Esophagus muscularis mucosa (tissue), 4 donors: ENCODE measurements around the gene AGXT2. TPM values are rescaled to one million over a fixed set of nuclear protein-coding genes. Genes with fewer than 3 reads are reported as not detected.

Source experiments
- DNase-seq: peaks from one replicate; pipeline ENCODE4 v3.0.0-alpha.2; 2017; ENCODE audit errors: extremely low spot score
- H3K27ac ChIP-seq, 4 donors: fragments of 200-600 bp; sonication (generic); replicated peaks in 1 of 4; 1 replicate in 3 of 4; 2 replicates in 1 of 4; pipeline ENCODE4 v1.5.1; 2016 to 2019; ENCODE audit warnings: mild to moderate bottlenecking in 1 of 4
- H3K27me3 ChIP-seq, 4 donors: fragments of 200-600 bp; sonication (generic); one replicate each; pipeline versions ENCODE4 v1.5.1 to v1.6.0; 2016 to 2019
- H3K36me3 ChIP-seq, 4 donors: fragments of 200-600 bp; sonication (generic); one replicate each; pipeline ENCODE4 v1.5.1; 2016 to 2019
- H3K4me1 ChIP-seq, 4 donors: fragments of 200-600 bp; sonication (generic); one replicate each; pipeline ENCODE4 v1.5.1; 2016 to 2019
- H3K4me3 ChIP-seq, 4 donors: fragments of 200-600 bp; sonication (generic); 1 replicate in 2 of 4; 2 replicates in 2 of 4; pipeline ENCODE4 v1.5.1; 2016 to 2019; ENCODE audit warnings: mild to moderate bottlenecking in 4 of 4, moderate library complexity in 1 of 4
- H3K9me3 ChIP-seq, 4 donors: fragments of 200-600 bp; sonication (generic); 1 replicate in 3 of 4; 2 replicates in 1 of 4; pipeline ENCODE4 v1.5.1; 2016 to 2019
- CTCF ChIP-seq, 3 experiments: fragments of 200-600 bp in 2 of 3; fragments of 450-650 bp in 1 of 3; sonication (generic) in 2 of 3; IDR thresholded peaks; one replicate each; pipeline ENCODE4 v1.5.1; 2017 to 2019; ENCODE audit warnings: antibody characterized with exemption in 3 of 3, mild to moderate bottlenecking in 2 of 3, moderate library complexity in 1 of 3
- EP300 ChIP-seq: sonication (generic); formaldehyde crosslinking; IDR thresholded peaks from one replicate; pipeline ENCODE4 v1.6.1; 2017; ENCODE audit warnings: antibody characterized with exemption
- POLR2A ChIP-seq: fragments of 450-650 bp; IDR thresholded peaks from one replicate; pipeline ENCODE4 v1.6.1; 2017; ENCODE audit warnings: antibody characterized with exemption, moderate library complexity, mild to moderate bottlenecking, low read depth
- POLR2AphosphoS5 ChIP-seq, 2 donors: sonication (generic); formaldehyde crosslinking; IDR thresholded peaks; one replicate each; pipeline ENCODE4 v1.6.1; 2017; ENCODE audit warnings: antibody characterized with exemption in 2 of 2
- WGBS: methylation state at CpG from one replicate; pipeline ENCODE4 v1.1.5; 2018; 5-methylcytosine and 5-hydroxymethylcytosine counted together
- intact Hi-C: fragments of 100-400 bp; cut with DNase I; formaldehyde crosslinking; loops from one replicate; pipeline ENCODE4 v1.15.1; 2023
- total RNA-seq, 4 donors: library from RNA; depleted of rRNA; stranded (reverse); fragments of >200 nt; gene quantifications; one replicate each; pipeline versions ENCODE4 v1.1.0 to v1.2.1, GENCODE V29; 2016

Gene AGXT2
- total RNA-seq, 4 donors from 2014 or later, result not detected

GRCh38 chr5:35050541-35051126 is 2.9 kb upstream of the AGXT2 start:
- TF ChIP-seq POLR2AphosphoS5 (IDR thresholded peaks at IDR 0.05) (no peak), CTCF (IDR thresholded peaks at IDR 0.05) (no peak), EP300 (no peak), POLR2A (no peak)
- DNase-seq, result no peak
- intact Hi-C loops, result no loop called here
- H3K4me1 ChIP-seq, result no peaks in the 10 kb centered on the region
- H3K4me3 ChIP-seq, result no peak overlapping the region
- H3K9me3 ChIP-seq, result no peaks in the 10 kb centered on the region
- no peak overlapping the region for H3K27ac ChIP-seq
- H3K27me3 ChIP-seq, result no peaks in the 10 kb centered on the region
- WGBS, result 62% methylated on average over 3 of the region's 3 CpGs
- no peaks in the 10 kb centered on the region for H3K36me3 ChIP-seq

GRCh38 chr5:35048910-35049309 is 1.2 kb upstream of the AGXT2 start:
- Histone ChIP-seq H3K27ac (no peak overlapping the region), H3K27me3 (no peaks in the 10 kb centered on the region), H3K4me1 (no peaks in the 10 kb centered on the region), H3K9me3 (no peaks in the 10 kb centered on the region), H3K36me3 (no peaks in the 10 kb centered on the region), H3K4me3 (no peak overlapping the region)
- DNase-seq, result peak; percentile 70
- TF ChIP-seq POLR2AphosphoS5 (IDR thresholded peaks at IDR 0.05) (no peak), CTCF (IDR thresholded peaks at IDR 0.05) (no peak), POLR2A (no peak), EP300 (no peak)
- intact Hi-C loops, result no loop called here
- 100% methylated on average over 1 of the region's 1 CpG for WGBS

- intact Hi-C loops, result no loop called here
- DNase-seq, result no peak
- no peak overlapping the region for H3K4me3 ChIP-seq
- H3K36me3 ChIP-seq, result no peaks in the 10 kb centered on the region
- 94% methylated on average over 4 of the region's 4 CpGs for WGBS
- no peak for TF ChIP-seq EP300
- TF ChIP-seq POLR2A, result no peak
- no peak for TF ChIP-seq CTCF (IDR thresholded peaks at IDR 0.05)
- no peak for TF ChIP-seq POLR2AphosphoS5 (IDR thresholded peaks at IDR 0.05)
- H3K27ac ChIP-seq, result no peak overlapping the region
- H3K9me3 ChIP-seq, result no peaks in the 10 kb centered on the region
- H3K4me1 ChIP-seq, result no peaks in the 10 kb centered on the region
- H3K27me3 ChIP-seq, result no peaks in the 10 kb centered on the region
Measured at GRCh38 chr5:35046774-35047173, 975 bp downstream of the AGXT2 start.

- Histone ChIP-seq H3K4me3 (no peak overlapping the region), H3K27ac (no peak overlapping the region), H3K4me1 (no peaks in the 10 kb centered on the region), H3K27me3 (no peaks in the 10 kb centered on the region), H3K36me3 (no peaks in the 10 kb centered on the region), H3K9me3 (no peaks in the 10 kb centered on the region)
- intact Hi-C loops, result no loop called here
- TF ChIP-seq EP300 (no peak), POLR2A (no peak), CTCF (IDR thresholded peaks at IDR 0.05) (no peak), POLR2AphosphoS5 (IDR thresholded peaks at IDR 0.05) (no peak)
- 67% methylated on average over 1 of the region's 1 CpG for WGBS
- no peak for DNase-seq
Measured at GRCh38 chr5:35045280-35045679, 2.5 kb downstream of the AGXT2 start.

- 88% methylated on average over 4 of the region's 4 CpGs for WGBS
- TF ChIP-seq POLR2AphosphoS5 (IDR thresholded peaks at IDR 0.05) (no peak), CTCF (IDR thresholded peaks at IDR 0.05) (no peak), EP300 (no peak), POLR2A (no peak)
- no peaks in the 10 kb centered on the region for H3K27me3 ChIP-seq
- H3K9me3 ChIP-seq, result no peaks in the 10 kb centered on the region
- H3K4me3 ChIP-seq, result no peak overlapping the region
- no peak overlapping the region for H3K27ac ChIP-seq
- intact Hi-C loops, result no loop called here
- H3K4me1 ChIP-seq, result no peaks in the 10 kb centered on the region
- no peaks in the 10 kb centered on the region for H3K36me3 ChIP-seq
- DNase-seq, result peak; percentile 74
Measured at GRCh38 chr5:35044649-35045048, 3.1 kb downstream of the AGXT2 start.
